Endothelial cell of umbilical vein (primary cell): ENCODE data around the gene NACAD. TPM values are rescaled to one million over a fixed set of nuclear protein-coding genes. Genes with fewer than 3 reads are reported as not detected.

Source experiments
- BruUV-seq: library from RNA; stranded (reverse); fragments of 400-500 nt; replicated peaks from 2 replicates; lab custom pipeline; 2021; lab: Mats Ljungman, UMichigan
- CTCF ChIA-PET: fragments of 300-600, 350-600 bp; sonication (Branson Sonifier 250); formaldehyde crosslinking; loops from one replicate; lab custom pipeline; 2021; ENCODE audit warnings: antibody characterized with exemption, inconsistent platforms; lab: Charles Lee
- POLR2A ChIA-PET: fragments of 300-600, 350-600 bp; sonication (Branson Sonifier 250); formaldehyde crosslinking; loops from one replicate; lab custom pipeline; 2021; ENCODE audit warnings: antibody characterized with exemption, inconsistent platforms; lab: Charles Lee
- DNase-seq: peaks from one replicate; pipeline ENCODE4 v3.0.0-alpha.2; 2011; ENCODE audit warnings: low read depth, low spot score
- FAIRE-seq: peaks from 2 replicates; lab custom pipeline; 2011; peaks lifted over from hg19 to GRCh38; lab: Jason Lieb, UNC
- H2AFZ ChIP-seq: 2 replicates; pipeline ENCODE4 v1.6.0; 2012; ENCODE audit warnings: low read depth, low read length, control low read depth, inconsistent platforms
- H3K27ac ChIP-seq: 2 replicates; pipeline ENCODE4 v1.5.1; 2011; ENCODE audit warnings: low read depth, mild to moderate bottlenecking, control low read depth, low read length, moderate library complexity; ENCODE audit not compliant: insufficient read depth
- H3K27me3 ChIP-seq, 2 experiments: 2 replicates each; pipeline versions ENCODE4 v1.6.0 to v1.6.1; 2011; ENCODE audit warnings: low read length in 2 of 2, mixed read lengths in 1 of 2; ENCODE audit not compliant: control insufficient read depth in 2 of 2, insufficient read depth in 2 of 2
- H3K36me3 ChIP-seq, 2 experiments: 2 replicates in 1 of 2; 3 replicates in 1 of 2; pipeline ENCODE4 v1.5.1; 2011; ENCODE audit warnings: low read length in 2 of 2, mild to moderate bottlenecking in 1 of 2, moderate library complexity in 1 of 2; ENCODE audit not compliant: control insufficient read depth in 2 of 2, insufficient read depth in 2 of 2; ENCODE audit errors: extremely low read depth in 1 of 2
- H3K4me1 ChIP-seq: 3 replicates; pipeline ENCODE4 v1.5.1; 2011; ENCODE audit warnings: mild to moderate bottlenecking, low read length; ENCODE audit not compliant: control insufficient read depth, insufficient read depth; ENCODE audit errors: extremely low read depth
- H3K4me2 ChIP-seq: 2 replicates; pipeline ENCODE4 v1.6.1; 2011; ENCODE audit warnings: low read length, control low read depth, mixed read lengths; ENCODE audit not compliant: insufficient read depth
- H3K4me3 ChIP-seq, 3 experiments: fragments of 200-600 bp in 1 of 3; sonication (generic), shearing (Covaris generic) in 1 of 3; replicated peaks in 1 of 3; 2 replicates each; pipeline ENCODE4 v1.5.1; 2011 to 2016; ENCODE audit warnings: control low read depth in 3 of 3, low read length in 3 of 3, mild to moderate bottlenecking in 2 of 3, inconsistent platforms in 1 of 3, low read depth in 1 of 3, moderate library complexity in 1 of 3; ENCODE audit not compliant: insufficient read depth in 1 of 3
- H3K79me2 ChIP-seq: 2 replicates; pipeline ENCODE4 v1.6.0; 2012; ENCODE audit warnings: low read length, inconsistent platforms; ENCODE audit not compliant: control insufficient read depth, insufficient read depth
- H3K9ac ChIP-seq: replicated peaks from 2 replicates; pipeline ENCODE3; 2011; ENCODE audit warnings: low read length, control low read depth; ENCODE audit not compliant: insufficient read depth; ENCODE audit errors: extremely low read depth
- H3K9me1 ChIP-seq: replicated peaks from 3 replicates; pipeline ENCODE4 v1.6.0; 2011; ENCODE audit warnings: mild to moderate bottlenecking, low read length; ENCODE audit not compliant: control insufficient read depth, insufficient read depth; ENCODE audit errors: extremely low read depth
- H3K9me3 ChIP-seq: replicated peaks from 2 replicates; pipeline ENCODE4 v1.5.1; 2012; ENCODE audit warnings: low read length, inconsistent platforms; ENCODE audit not compliant: control insufficient read depth, insufficient read depth
- H4K20me1 ChIP-seq: replicated peaks from 2 replicates; pipeline ENCODE3; 2011; ENCODE audit warnings: mild to moderate bottlenecking, low read length; ENCODE audit not compliant: control insufficient read depth, insufficient read depth; ENCODE audit errors: extremely low read depth
- CTCF ChIP-seq, 2 donors: IDR thresholded peaks; 1 replicate in 1 of 2; 2 replicates in 1 of 2; pipeline ENCODE4 v1.5.1; 2011; ENCODE audit warnings: low read length in 2 of 2, mild to moderate bottlenecking in 2 of 2, moderate library complexity in 2 of 2, control low read depth in 1 of 2, inconsistent platforms in 1 of 2, low read depth in 1 of 2; ENCODE audit not compliant: insufficient read depth in 1 of 2; ENCODE audit errors: extremely low read depth in 1 of 2
- EZH2 ChIP-seq: IDR thresholded peaks from 2 replicates; pipeline ENCODE4 v1.6.1; 2012; ENCODE audit warnings: borderline replicate concordance, low read depth, mild to moderate bottlenecking, moderate library complexity, low read length, inconsistent platforms; ENCODE audit not compliant: severe bottlenecking
- FOS ChIP-seq: IDR thresholded peaks from 2 replicates; pipeline ENCODE4 v1.6.1; 2011; ENCODE audit warnings: mild to moderate bottlenecking, low read length, moderate library complexity, borderline replicate concordance; ENCODE audit not compliant: insufficient read depth
- GATA2 ChIP-seq: IDR thresholded peaks from 2 replicates; pipeline ENCODE4 v1.7.0; 2011; ENCODE audit warnings: low read depth, mild to moderate bottlenecking, moderate library complexity, mixed read lengths, low read length; ENCODE audit not compliant: insufficient read length, insufficient read depth
- JUN ChIP-seq: IDR thresholded peaks from 2 replicates; pipeline ENCODE4 v1.6.1; 2011; ENCODE audit warnings: borderline replicate concordance, low read depth; ENCODE audit not compliant: insufficient read length, insufficient read depth
- MAX ChIP-seq: IDR thresholded peaks from 2 replicates; pipeline ENCODE4 v1.6.1; 2011; ENCODE audit not compliant: insufficient read depth, insufficient read length
- MYC ChIP-seq: IDR thresholded peaks from one replicate; pipeline ENCODE4 v1.6.1; 2011; ENCODE audit warnings: mild to moderate bottlenecking, low read depth, low read length
- POLR2A ChIP-seq: IDR thresholded peaks from 2 replicates; pipeline ENCODE4 v1.6.1; 2012; ENCODE audit warnings: low read depth, mild to moderate bottlenecking, control low read depth, low read length
- POLR2AphosphoS5 ChIP-seq: IDR thresholded peaks from 2 replicates; pipeline ENCODE4 v1.6.1; 2012; ENCODE audit warnings: low read depth, mild to moderate bottlenecking, control low read depth, low read length, moderate library complexity; ENCODE audit not compliant: insufficient read depth
- dilution Hi-C: fragments of 300-500 bp; cut with MboI; formaldehyde crosslinking; loops from one replicate; pipeline ENCODE4 v1.15.0; 2019; ENCODE audit warnings: low sequenced_read_pairs; ENCODE audit not compliant: extremely low pct_ligation_motif_present
- intact Hi-C: fragments of 100-400 bp; cut with micrococcal nuclease; formaldehyde crosslinking; loops from one replicate; pipeline ENCODE4 v1.10.0; 2022
- polyA plus RNA-seq, 4 experiments: library from polyadenylated mRNA; depleted of rRNA in 3 of 4; stranded (reverse) in 3 of 4; unstranded in 1 of 4; fragments of >200 nt; gene quantifications; 2 replicates each; pipeline versions ENCODE4 v1.2.1 to v1.2.3, GENCODE V29; 2011 to 2012; ENCODE audit warnings: missing spikeins in 1 of 4
- total RNA-seq: library from RNA; stranded (reverse); gene quantifications from 2 replicates; pipeline ENCODE4 v1.2.3, GENCODE V29; 2021

Gene NACAD
- total and polyA plus RNA-seq, 2 donors (not counting 3 experiments of a cell fraction or from before 2014, with no cell fraction given), result 1.4 to 6.6 TPM

- Histone ChIP-seq H3K27ac (no peak overlapping the region), H3K9me3 (no peaks in the 10 kb centered on the region), H3K9ac (no peak overlapping the region), H3K4me2 (no peak overlapping the region), H3K4me3 (no peak overlapping the region), H3K79me2 (no peaks in the 10 kb centered on the region), H3K36me3 (no peaks in the 10 kb centered on the region), H3K9me1 (no peaks in the 10 kb centered on the region), H3K27me3 (no peaks in the 10 kb centered on the region), H2AFZ (no peak overlapping the region), H3K4me1 (no peaks in the 10 kb centered on the region), H4K20me1 (no peaks in the 10 kb centered on the region)
- dilution Hi-C loops (no loop called here), intact Hi-C loops (no loop called here)
- BruUV-seq, result no TSS peak
- ChIA-PET CTCF (no interaction called here), POLR2A (interaction anchor here (1.0 kb wide), 1 partner anchor 83 kb away, joined by 3 read pairs; no protein-coding TSS in a partner anchor)
- TF ChIP-seq FOS, result no peak
- TF ChIP-seq GATA2, result no peak
- no peak for TF ChIP-seq POLR2AphosphoS5
- no peak for TF ChIP-seq MYC
- TF ChIP-seq CTCF (IDR thresholded peaks at IDR 0.05; ENCODE audit: extremely low read depth in 1 of 2, insufficient read depth in 1 of 2, low read depth in 1 of 2, low read length in 2 of 2), result no peak
- no peak for TF ChIP-seq MAX
- TF ChIP-seq JUN, result no peak
- no peak for TF ChIP-seq POLR2A
- TF ChIP-seq EZH2, result no peak
- FAIRE-seq (no peak), DNase-seq (no peak)
These were observed 6.5 kb downstream of the NACAD start for GRCh38 chr7:45082031-45082830.
